HG03571 (cell line): ENCODE results near the gene XPO1.
"Not testable (repeated sequence)": the region's sequence is repeated elsewhere in the genome, so short reads cannot be mapped to it uniquely, and the experiment has no call there.

Experiments
- ATAC-seq: cut with Tn5 transposase; IDR thresholded peaks from one replicate; pipeline ENCODE4 v1.9.1; 2021; ENCODE audit not compliant: unreplicated experiment

Gene XPO1

GRCh38 chr2:61470122-61470951, 67.8 kb downstream of the XPO1 start:
- ATAC-seq: peak; percentile 27

GRCh38 chr2:61469424-61470121, 68.6 kb downstream of the XPO1 start:
- ATAC-seq: no peak

GRCh38 chr2:61468231-61468630, 69.9 kb downstream of the XPO1 start:
- ATAC-seq: not testable (repeated sequence)

GRCh38 chr2:61465045-61465444, 73.1 kb downstream of the XPO1 start:
- ATAC-seq: no peak

- no peak for ATAC-seq
Observed at GRCh38 chr2:61463769-61464475, 74.2 kb downstream of the XPO1 start.

- ATAC-seq: no peak
Observed at GRCh38 chr2:61461404-61461803, 76.8 kb downstream of the XPO1 start.

GRCh38 chr2:61460163-61460562, 78.0 kb downstream of the XPO1 start:
- no peak for ATAC-seq

- ATAC-seq: no peak
Observed at GRCh38 chr2:61456746-61457420, 81.3 kb downstream of the XPO1 start.

GRCh38 chr2:61456070-61456745, 81.9 kb downstream of the XPO1 start:
- no peak for ATAC-seq

GRCh38 chr2:61454972-61455371, 83.2 kb downstream of the XPO1 start:
- ATAC-seq: not testable (repeated sequence)

- no peak for ATAC-seq
Observed at GRCh38 chr2:61454383-61454782, 83.8 kb downstream of the XPO1 start.

GRCh38 chr2:61452392-61452791, 85.8 kb downstream of the XPO1 start:
- ATAC-seq: no peak

- ATAC-seq: no peak
Observed at GRCh38 chr2:61451178-61451577, 87.0 kb downstream of the XPO1 start.

GRCh38 chr2:61450144-61450543, 88.0 kb downstream of the XPO1 start:
- no peak for ATAC-seq

- no peak for ATAC-seq
Observed at GRCh38 chr2:61448229-61448628, 89.9 kb downstream of the XPO1 start.

GRCh38 chr2:61446971-61447370, 91.2 kb downstream of the XPO1 start:
- ATAC-seq: not testable (repeated sequence)

GRCh38 chr2:61443342-61444041, 94.7 kb downstream of the XPO1 start:
- peak; percentile 86 for ATAC-seq

GRCh38 chr2:61439241-61440002, 98.7 kb downstream of the XPO1 start:
- no peak for ATAC-seq

- ATAC-seq: no peak
Observed at GRCh38 chr2:61438670-61439069, 99.5 kb downstream of the XPO1 start.
